RWPE1 (cell line): ENCODE measurements around the gene PPIL1.

ENCODE experiments used
- CTCF ChIA-PET: fragments of 350-600 bp; sonication (Branson Sonifier 250); formaldehyde crosslinking; extraction: SDS; loops from one replicate; lab custom pipeline; 2021; lab: Yijun Ruan, JAX
- POLR2A ChIA-PET: fragments of 400-600 bp; formaldehyde crosslinking; extraction: SDS; loops from one replicate; lab custom pipeline; 2020; ENCODE audit warnings: antibody characterized with exemption; ENCODE audit not compliant: low non-redundant PET; lab: Yijun Ruan, JAX
- DNase-seq: peaks from one replicate; pipeline ENCODE4 v3.0.0; 2012; ENCODE audit warnings: low spot score
- H3K27ac ChIP-seq: fragments of 450-650 bp; 2 replicates; pipeline ENCODE4 v1.5.1; 2017
- TF ChIP-seq, protein P1 (sequence below): fragments of 450-650 bp; conservative IDR thresholded peaks from 2 replicates; pipeline ENCODE4 v1.5.1; 2017; ENCODE audit warnings: low read depth, mild to moderate bottlenecking

Gene PPIL1

DNA sequence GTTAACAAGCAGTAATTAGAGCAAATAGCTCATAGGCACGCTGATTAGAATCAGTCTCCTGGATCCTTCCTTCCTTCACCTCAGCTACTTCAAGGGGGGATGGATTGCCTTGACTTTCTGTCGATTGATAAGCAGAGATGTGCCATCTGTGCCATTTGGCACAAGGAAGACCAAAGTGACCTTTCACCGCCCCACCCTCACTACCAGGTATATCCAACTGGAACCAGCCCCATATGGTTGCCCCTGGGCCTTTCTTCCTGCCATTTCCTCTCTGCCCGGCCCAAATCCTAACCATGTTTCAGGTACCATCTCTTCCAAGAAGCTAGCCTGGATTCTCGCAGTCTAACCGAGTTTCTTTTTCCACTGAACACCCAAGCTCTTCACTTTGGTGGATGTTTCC is 26.6 kb downstream of the PPIL1 start:
- ChIA-PET POLR2A (no interaction called here), CTCF (interaction anchor here (1.1 kb wide), 1 partner anchor 232 kb away, joined by 5 read pairs; no protein-coding TSS in a partner anchor)
- H3K27ac ChIP-seq, result no peak overlapping the region
- TF ChIP-seq, protein P1, sequence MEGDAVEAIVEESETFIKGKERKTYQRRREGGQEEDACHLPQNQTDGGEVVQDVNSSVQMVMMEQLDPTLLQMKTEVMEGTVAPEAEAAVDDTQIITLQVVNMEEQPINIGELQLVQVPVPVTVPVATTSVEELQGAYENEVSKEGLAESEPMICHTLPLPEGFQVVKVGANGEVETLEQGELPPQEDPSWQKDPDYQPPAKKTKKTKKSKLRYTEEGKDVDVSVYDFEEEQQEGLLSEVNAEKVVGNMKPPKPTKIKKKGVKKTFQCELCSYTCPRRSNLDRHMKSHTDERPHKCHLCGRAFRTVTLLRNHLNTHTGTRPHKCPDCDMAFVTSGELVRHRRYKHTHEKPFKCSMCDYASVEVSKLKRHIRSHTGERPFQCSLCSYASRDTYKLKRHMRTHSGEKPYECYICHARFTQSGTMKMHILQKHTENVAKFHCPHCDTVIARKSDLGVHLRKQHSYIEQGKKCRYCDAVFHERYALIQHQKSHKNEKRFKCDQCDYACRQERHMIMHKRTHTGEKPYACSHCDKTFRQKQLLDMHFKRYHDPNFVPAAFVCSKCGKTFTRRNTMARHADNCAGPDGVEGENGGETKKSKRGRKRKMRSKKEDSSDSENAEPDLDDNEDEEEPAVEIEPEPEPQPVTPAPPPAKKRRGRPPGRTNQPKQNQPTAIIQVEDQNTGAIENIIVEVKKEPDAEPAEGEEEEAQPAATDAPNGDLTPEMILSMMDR, result no peak
- DNase-seq, result no peak

GRCh38 chr6:36847152-36847551 is 27.5 kb downstream of the PPIL1 start:
- CTCF ChIA-PET, result interaction anchor here (1.1 kb wide), 1 partner anchor 231 kb away, joined by 5 read pairs; no protein-coding TSS in a partner anchor
- no peak overlapping the region for H3K27ac ChIP-seq
- DNase-seq, result no peak
- TF ChIP-seq, protein P1, result no peak
- POLR2A ChIA-PET, result no interaction called here

DNA sequence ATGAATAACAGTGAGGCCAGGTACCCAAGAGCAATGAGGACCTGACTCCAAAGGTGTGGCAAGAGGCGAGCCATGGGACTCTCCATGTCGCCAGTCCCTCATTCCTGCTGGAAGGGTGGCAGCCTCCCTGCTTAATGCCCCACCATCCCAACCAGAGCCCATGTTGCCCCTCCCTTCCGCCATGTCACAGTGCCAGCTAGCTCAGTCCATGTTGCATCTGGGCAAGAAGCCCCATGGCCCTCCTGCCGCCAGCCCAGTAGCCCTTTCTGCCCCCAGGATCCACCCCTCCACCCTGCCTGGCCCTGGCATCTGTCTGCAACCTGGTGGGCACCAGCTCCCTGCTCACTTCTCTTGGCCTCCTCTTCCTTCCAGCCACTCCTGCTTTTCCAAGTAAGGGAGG is 29.4 kb downstream of the PPIL1 start:
- no peak for DNase-seq
- no peak overlapping the region for H3K27ac ChIP-seq
- TF ChIP-seq, protein P1, result no peak
- ChIA-PET POLR2A (no interaction called here), CTCF (no interaction called here)

DNA sequence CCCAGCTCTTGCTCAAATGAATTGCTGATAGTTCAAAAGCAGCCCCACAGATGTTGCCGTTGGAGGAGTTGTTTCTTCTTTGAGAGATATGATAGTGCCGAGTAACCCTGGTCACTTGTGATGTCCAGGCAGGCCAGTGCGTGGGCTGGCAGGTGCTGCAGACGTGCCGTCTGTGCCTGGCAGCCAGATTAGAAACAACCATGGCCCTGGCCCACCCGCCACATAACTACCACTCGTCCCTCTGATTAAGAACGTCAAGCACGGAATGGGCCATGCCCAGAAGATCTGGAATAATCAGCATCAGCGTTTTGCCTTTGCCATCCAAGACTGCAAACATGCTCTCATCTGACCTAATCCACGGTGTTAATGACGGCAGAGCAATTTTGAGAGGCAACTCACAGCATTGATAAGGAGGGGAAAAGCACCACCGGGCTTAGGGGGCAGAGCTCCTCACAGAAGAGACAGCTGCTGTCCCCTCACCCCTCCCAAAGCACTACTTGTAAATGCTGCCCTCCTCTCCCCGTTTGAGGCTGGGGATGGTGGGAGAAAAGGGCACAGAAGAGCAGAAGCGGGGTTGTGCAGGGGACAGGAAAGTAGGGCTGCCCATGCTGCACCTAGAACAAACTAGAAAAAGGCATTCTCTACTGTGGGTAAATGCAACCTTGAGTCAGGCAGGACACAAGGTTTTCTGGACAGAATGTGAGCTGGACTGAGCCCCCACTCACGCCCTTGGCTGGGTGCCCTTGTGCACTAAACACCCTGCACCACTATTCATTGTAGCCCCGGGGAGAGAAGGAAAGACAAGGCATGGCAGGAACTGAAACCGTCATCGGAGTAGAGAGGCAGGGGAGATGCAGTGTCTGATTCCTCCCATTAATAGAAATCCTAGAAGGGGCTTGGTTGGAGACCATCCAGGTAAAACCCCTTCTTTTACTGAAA is 30.1 kb downstream of the PPIL1 start:
- DNase-seq, result no peak
- H3K27ac ChIP-seq, result no peak overlapping the region
- ChIA-PET CTCF (interaction anchor here (0.5 to 1.1 kb wide), 2 partner anchors 79 to 139 kb away, joined by 3 to 8 read pairs; no protein-coding TSS in a partner anchor), POLR2A (no interaction called here)
- TF ChIP-seq, protein P1, result no peak

GRCh38 chr6:36843170-36843569 is 31.4 kb downstream of the PPIL1 start:
- ChIA-PET POLR2A (no interaction called here), CTCF (interaction anchor here (0.6 to 1.1 kb wide), 2 partner anchors 8 to 77 kb away, joined by 5 to 8 read pairs; no protein-coding TSS in a partner anchor)
- no peak for DNase-seq
- TF ChIP-seq, protein P1, result no peak
- no peak overlapping the region for H3K27ac ChIP-seq

DNA sequence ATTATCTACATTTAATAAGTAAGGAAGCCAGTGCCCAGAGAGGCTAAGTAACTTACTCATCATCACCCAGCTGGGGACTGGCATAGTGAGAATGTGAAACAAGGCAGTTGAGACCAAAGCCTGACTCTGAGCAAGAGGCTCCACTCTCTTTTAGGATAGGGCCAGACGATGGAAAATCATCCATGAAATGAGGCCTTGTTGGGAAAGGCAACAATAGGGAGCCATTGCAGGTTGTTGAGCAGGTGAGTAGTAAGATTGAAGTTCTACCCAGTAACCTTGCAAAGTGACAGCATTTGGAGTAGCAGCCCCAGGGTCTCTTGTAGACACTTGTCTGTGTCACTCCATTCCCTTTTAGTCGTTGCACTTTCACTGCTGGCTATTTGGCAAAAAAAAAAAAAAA is 32.8 kb downstream of the PPIL1 start:
- ChIA-PET POLR2A (no interaction called here), CTCF (interaction anchor here (0.6 to 0.8 kb wide), 5 partner anchors 9 to 513 kb away, joined by 3 to 4 read pairs (median 4); no protein-coding TSS in a partner anchor)
- DNase-seq, result no peak
- TF ChIP-seq, protein P1, result no peak
- H3K27ac ChIP-seq, result no peak overlapping the region
